Endodermal cell (in vitro differentiated cells): ENCODE results near the gene SLC9A1. TPM values are rescaled to one million over a fixed set of nuclear protein-coding genes. Genes with fewer than 3 reads are reported as not detected.

Experiments used
- DNase-seq: peaks from one replicate; pipeline ENCODE4 v3.0.0-alpha.2; 2017
- H3K27ac ChIP-seq: 2 replicates; pipeline ENCODE4 v1.5.1; 2013; ENCODE audit warnings: mild to moderate bottlenecking, low read depth, low read length, moderate library complexity
- H3K27me3 ChIP-seq: 2 replicates; pipeline ENCODE4 v1.6.1; 2013; ENCODE audit warnings: mild to moderate bottlenecking, low read length, moderate library complexity; ENCODE audit not compliant: insufficient read depth, control insufficient read depth, poor library complexity, severe bottlenecking
- H3K36me3 ChIP-seq: 2 replicates; pipeline ENCODE4 v1.7.0; 2013; ENCODE audit warnings: mild to moderate bottlenecking, low read length, moderate library complexity; ENCODE audit not compliant: control insufficient read depth, insufficient read depth
- H3K4me1 ChIP-seq: one replicate; pipeline ENCODE4 v1.7.0; 2013; ENCODE audit warnings: low read length; ENCODE audit not compliant: control insufficient read depth, insufficient read depth
- H3K4me3 ChIP-seq: 2 replicates; pipeline ENCODE4 v1.5.1; 2013; ENCODE audit warnings: mild to moderate bottlenecking, low read length, moderate library complexity
- H3K9ac ChIP-seq: 2 replicates; pipeline ENCODE4 v1.6.1; 2013; ENCODE audit warnings: mild to moderate bottlenecking, low read length, moderate library complexity; ENCODE audit not compliant: poor library complexity, severe bottlenecking; ENCODE audit errors: extremely low read depth
- H3K9me3 ChIP-seq: 2 replicates; pipeline ENCODE4 v1.6.1; 2013; ENCODE audit warnings: mild to moderate bottlenecking, low read length, moderate library complexity; ENCODE audit not compliant: control insufficient read depth
- H3K27ac Mint-ChIP-seq: 2 replicates; pipeline ENCODE4 v1.8.0; 2020; ENCODE audit warnings: mixed read lengths
- H3K27me3 Mint-ChIP-seq: 2 replicates; pipeline ENCODE4 v1.8.0; 2021; ENCODE audit warnings: mild to moderate bottlenecking, mixed read lengths; ENCODE audit not compliant: insufficient read depth
- H3K36me3 Mint-ChIP-seq: 2 replicates; pipeline ENCODE4 v1.8.0; 2020; ENCODE audit warnings: low read depth, mixed read lengths
- H3K4me1 Mint-ChIP-seq: 2 replicates; pipeline ENCODE4 v1.8.0; 2020; ENCODE audit warnings: mixed read lengths
- H3K4me3 Mint-ChIP-seq: 2 replicates; pipeline ENCODE4 v1.8.0; 2020; ENCODE audit warnings: mild to moderate bottlenecking, moderate library complexity, mixed read lengths
- H3K9me3 Mint-ChIP-seq: 2 replicates; pipeline ENCODE4 v1.8.0; 2020; ENCODE audit warnings: mild to moderate bottlenecking, mixed read lengths
- WGBS, 2 experiments: methylation state at CpG; one replicate each; pipeline versions ENCODE4 v1.1.5 to v1.1.7; 2013; ENCODE audit warnings: missing lambda C conversion rate in 2 of 2, mixed read lengths in 1 of 2; ENCODE audit not compliant: insufficient coverage in 1 of 2, insufficient read length in 1 of 2; 5-methylcytosine and 5-hydroxymethylcytosine counted together
- total RNA-seq, 2 donors: library from RNA; stranded (reverse); fragmentation: NEBNext Ultra II Directional in 1 of 2; extraction: Animal tissue kit (Norgen Biotek cat#: 25700) in 1 of 2; gene quantifications; 2 replicates in 1 of 2; 3 replicates in 1 of 2; pipeline ENCODE4 v1.2.1, GENCODE V29; 2021
- TF ChIP-seq, protein P1 (sequence below): fragments of 200-600 bp; sonication (generic); conservative IDR thresholded peaks from 2 replicates; pipeline ENCODE4 v1.5.0; 2021; ENCODE audit warnings: antibody characterized with exemption, mild to moderate bottlenecking

Gene SLC9A1
- total RNA-seq, 2 donors from 2014 or later: 25.9 to 34.7 TPM

DNA sequence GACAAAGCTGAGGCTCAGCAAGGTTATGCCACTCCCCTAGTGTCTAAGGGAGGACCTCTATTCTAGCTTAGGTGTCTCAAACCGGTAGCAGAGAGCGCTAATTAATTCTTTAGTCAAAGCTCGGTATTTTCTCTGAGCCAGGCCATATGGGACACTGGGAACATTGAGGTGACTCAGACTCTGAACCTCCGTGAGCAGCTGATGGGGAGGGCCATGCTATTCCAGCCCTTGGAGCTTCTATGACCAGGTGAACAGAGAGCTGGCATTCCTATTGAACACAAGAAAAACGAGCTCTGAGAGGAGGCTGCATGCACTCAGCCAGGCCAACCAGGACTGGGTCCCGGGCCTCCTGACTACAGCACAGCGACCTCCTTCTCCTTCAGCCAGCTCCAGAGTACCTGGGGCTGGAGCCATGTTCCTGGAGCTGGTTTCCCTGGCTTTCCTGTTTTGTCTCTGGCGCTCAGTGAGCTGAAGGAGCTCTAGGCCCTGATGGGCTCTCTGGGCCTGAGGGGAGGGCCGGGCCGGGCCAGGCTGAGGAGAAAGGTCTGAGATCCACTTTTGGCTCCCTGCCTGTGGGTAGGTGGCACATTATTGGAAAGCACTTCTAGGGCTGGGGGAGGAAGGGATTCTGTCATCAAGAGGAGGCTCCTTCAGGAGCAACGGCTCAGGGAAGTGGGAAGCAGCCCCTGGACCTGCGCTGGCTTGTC is 37.0 kb downstream of the SLC9A1 start:
- H3K27ac ChIP-seq: peak overlapping the region; percentile 83
- 91 to 92% methylated on average over 7 to 12 of the region's 12 CpGs for WGBS, 2 experiments
- H3K36me3 ChIP-seq: peaks cover 10% of the 10 kb centered on the region
- no peaks in the 10 kb centered on the region for H3K27me3 ChIP-seq
- TF ChIP-seq, protein P1, sequence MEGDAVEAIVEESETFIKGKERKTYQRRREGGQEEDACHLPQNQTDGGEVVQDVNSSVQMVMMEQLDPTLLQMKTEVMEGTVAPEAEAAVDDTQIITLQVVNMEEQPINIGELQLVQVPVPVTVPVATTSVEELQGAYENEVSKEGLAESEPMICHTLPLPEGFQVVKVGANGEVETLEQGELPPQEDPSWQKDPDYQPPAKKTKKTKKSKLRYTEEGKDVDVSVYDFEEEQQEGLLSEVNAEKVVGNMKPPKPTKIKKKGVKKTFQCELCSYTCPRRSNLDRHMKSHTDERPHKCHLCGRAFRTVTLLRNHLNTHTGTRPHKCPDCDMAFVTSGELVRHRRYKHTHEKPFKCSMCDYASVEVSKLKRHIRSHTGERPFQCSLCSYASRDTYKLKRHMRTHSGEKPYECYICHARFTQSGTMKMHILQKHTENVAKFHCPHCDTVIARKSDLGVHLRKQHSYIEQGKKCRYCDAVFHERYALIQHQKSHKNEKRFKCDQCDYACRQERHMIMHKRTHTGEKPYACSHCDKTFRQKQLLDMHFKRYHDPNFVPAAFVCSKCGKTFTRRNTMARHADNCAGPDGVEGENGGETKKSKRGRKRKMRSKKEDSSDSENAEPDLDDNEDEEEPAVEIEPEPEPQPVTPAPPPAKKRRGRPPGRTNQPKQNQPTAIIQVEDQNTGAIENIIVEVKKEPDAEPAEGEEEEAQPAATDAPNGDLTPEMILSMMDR: no peak
- no peaks in the 10 kb centered on the region for H3K4me1 ChIP-seq
- Mint-ChIP-seq H3K27ac (no peak overlapping the region), H3K4me1 (peaks cover 4% of the 10 kb centered on the region), H3K4me3 (no peak overlapping the region), H3K9me3 (no peaks in the 10 kb centered on the region), H3K27me3 (no peaks in the 10 kb centered on the region), H3K36me3 (peaks cover 22% of the 10 kb centered on the region)
- no peak for DNase-seq
- H3K9ac ChIP-seq: no peak overlapping the region
- H3K4me3 ChIP-seq: no peak overlapping the region
- H3K9me3 ChIP-seq: no peaks in the 10 kb centered on the region

GRCh38 chr1:27116697-27117096 is 38.2 kb downstream of the SLC9A1 start:
- DNase-seq: no peak
- no peak overlapping the region for H3K27ac ChIP-seq
- no peaks in the 10 kb centered on the region for H3K4me1 ChIP-seq
- Mint-ChIP-seq H3K27ac (no peak overlapping the region), H3K36me3 (peaks cover 27% of the 10 kb centered on the region), H3K9me3 (no peaks in the 10 kb centered on the region), H3K4me1 (no peaks in the 10 kb centered on the region), H3K27me3 (no peaks in the 10 kb centered on the region), H3K4me3 (no peak overlapping the region)
- no peaks in the 10 kb centered on the region for H3K9me3 ChIP-seq
- H3K9ac ChIP-seq: no peak overlapping the region
- TF ChIP-seq, protein P1: no peak
- peaks cover 10% of the 10 kb centered on the region for H3K36me3 ChIP-seq
- H3K27me3 ChIP-seq: no peaks in the 10 kb centered on the region
- H3K4me3 ChIP-seq: no peak overlapping the region

- no peaks in the 10 kb centered on the region for H3K4me1 Mint-ChIP-seq
- no peaks in the 10 kb centered on the region for H3K27me3 ChIP-seq
- 89 to 98% methylated on average over 3 of the region's 3 CpGs for WGBS, 2 experiments
- no peak overlapping the region for H3K27ac ChIP-seq
- H3K4me3 Mint-ChIP-seq: no peak overlapping the region
- no peak overlapping the region for H3K4me3 ChIP-seq
- H3K4me1 ChIP-seq: no peaks in the 10 kb centered on the region
- no peak overlapping the region for H3K9ac ChIP-seq
- DNase-seq: no peak
- H3K27ac Mint-ChIP-seq: no peak overlapping the region
- H3K9me3 ChIP-seq: no peaks in the 10 kb centered on the region
- H3K36me3 ChIP-seq: peaks cover 10% of the 10 kb centered on the region
- H3K27me3 Mint-ChIP-seq: no peaks in the 10 kb centered on the region
- H3K9me3 Mint-ChIP-seq: no peaks in the 10 kb centered on the region
- TF ChIP-seq, protein P1: no peak
- H3K36me3 Mint-ChIP-seq: peaks cover 27% of the 10 kb centered on the region
These were observed 38.7 kb downstream of the SLC9A1 start for GRCh38 chr1:27116232-27116631.
